ENCODE measurements around the gene LRG1.

The LRG1 gene

GRCh38 chr19:4524808-4525562, 14.9 kb downstream of the LRG1 start:
- DNase-seq, result no peak

DNA sequence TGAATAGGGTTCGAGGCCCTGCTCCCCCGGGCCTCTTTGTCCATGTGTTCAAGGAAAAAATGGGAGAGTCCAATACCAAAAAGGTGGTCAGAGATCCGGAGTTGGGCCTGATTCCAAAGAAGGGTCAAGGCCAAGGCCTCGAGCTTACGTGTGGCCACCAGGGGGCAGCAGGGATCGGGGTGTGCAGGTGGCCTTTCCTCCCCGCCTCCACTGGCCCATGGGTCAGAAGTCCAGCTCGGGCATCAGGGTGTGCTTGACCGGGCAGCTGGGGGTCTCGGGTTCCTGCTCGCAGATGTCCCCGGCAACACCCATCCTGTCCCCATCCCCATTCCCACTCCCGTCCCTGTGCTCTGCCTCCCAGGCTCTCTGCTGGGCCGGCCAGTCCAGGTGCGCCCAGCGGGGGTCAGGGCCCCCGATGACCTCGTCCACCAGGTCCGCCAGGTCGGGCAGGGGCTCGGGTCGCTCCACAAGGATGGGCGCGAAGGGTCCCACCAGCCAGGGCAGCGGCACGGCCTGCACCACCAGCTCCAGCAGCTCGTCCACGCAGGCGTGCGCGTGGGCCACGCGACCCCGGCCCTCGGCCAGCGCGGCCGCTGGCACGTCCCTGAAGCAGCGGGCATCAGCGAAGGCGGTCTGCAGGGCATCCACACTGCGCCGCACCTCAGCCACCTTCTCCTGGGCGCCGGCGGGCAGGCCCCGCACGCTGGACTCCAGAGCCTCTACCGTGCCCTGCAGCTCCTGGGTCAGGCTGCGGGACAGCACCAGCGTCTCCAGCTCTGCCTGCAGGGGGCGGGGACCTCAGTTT, 16.3 kb downstream of the LRG1 start:
- DNase-seq, result no peak

- no peak for DNase-seq
Observed at GRCh38 chr19:4522291-4523002, 17.4 kb downstream of the LRG1 start.

DNA sequence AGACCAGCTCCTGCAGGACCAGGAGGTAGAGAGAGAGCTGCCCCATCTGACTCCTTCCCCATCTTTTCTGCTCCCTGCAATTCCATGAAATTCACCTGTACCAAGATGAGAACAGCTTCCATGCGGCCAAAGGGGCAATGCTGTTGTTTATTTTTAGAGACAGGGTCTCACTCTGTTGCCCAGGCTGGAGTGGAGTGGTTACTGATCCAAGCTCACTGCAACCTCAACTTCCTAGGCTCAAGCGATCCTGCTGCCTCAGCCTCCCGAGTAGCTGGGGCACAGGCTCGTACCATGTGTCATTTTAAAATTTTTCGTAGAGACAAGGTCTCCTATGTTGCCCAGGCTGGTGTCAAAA, 18.0 kb downstream of the LRG1 start:
- no peak for DNase-seq

GRCh38 chr19:4521170-4521887, 18.5 kb downstream of the LRG1 start:
- DNase-seq, result no peak

GRCh38 chr19:4519521-4520277, 20.1 kb downstream of the LRG1 start:
- no peak for DNase-seq

- DNase-seq, result no peak
Observed at GRCh38 chr19:4519172-4519496, 20.7 kb downstream of the LRG1 start.

GRCh38 chr19:4518345-4519171, 21.3 kb downstream of the LRG1 start, which contains the start of gene PLIN4:
TSS of gene PLIN4 (minus strand) at chr19:4518486. CDS start at chr19:4518272, 214 bp downstream.
- DNase-seq, result no peak

GRCh38 chr19:4517451-4518057, 22.3 kb downstream of the LRG1 start:
- DNase-seq, result no peak

DNA sequence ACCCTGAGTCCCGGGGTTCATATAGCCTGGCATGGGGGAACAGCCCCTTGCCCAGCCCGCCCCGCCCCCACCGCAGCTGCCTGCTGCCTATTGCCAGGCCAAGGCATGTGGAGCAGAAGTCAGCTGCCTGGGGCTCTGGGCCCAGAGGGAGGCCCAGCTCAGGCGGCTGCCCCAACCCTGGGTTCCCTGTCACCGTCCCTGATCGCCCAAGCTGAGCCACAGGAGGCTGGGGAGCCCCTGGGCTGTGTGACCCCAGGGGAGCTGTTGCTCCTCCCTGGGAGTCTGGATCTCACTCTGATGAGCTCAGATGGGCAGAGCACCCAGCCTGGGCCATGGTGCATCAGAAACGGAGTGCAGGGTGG, 22.9 kb downstream of the LRG1 start:
- DNase-seq, result no peak

DNA sequence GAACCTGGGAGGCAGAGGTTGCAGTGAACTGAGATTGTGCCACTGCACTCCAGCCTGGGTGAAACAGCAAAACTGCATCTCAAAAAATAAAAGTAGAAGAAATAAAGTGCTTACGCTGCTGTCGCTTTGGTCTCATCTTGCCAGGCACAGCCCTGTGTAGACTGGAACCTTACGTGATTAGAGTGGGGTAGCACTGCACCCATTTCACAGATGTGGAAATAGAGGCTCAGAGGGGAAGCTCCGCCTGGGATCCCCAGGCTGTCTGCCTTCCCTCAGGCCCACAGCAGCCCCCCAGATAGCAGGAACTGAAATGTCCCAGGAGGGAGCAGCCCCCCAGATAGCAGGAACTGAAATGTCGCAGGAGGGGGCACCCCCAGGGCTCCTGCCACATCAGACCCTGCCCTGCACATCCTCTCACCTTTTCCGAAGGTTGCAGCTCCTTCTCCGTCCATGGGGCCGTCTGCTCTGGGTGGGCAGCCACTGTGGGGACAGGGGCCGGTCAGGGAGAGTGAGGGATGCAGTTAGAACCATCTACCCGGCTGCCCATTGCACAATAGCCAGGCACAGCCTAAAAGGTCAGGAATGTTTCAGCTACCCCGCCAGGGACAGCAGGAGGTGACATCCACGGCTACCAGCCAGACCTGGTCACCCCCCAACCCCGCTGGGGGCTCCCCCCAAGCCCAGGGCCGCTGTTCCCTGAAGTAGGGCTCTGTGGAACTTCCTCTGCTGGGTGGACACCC, 23.5 kb downstream of the LRG1 start:
- no peak for DNase-seq

DNA sequence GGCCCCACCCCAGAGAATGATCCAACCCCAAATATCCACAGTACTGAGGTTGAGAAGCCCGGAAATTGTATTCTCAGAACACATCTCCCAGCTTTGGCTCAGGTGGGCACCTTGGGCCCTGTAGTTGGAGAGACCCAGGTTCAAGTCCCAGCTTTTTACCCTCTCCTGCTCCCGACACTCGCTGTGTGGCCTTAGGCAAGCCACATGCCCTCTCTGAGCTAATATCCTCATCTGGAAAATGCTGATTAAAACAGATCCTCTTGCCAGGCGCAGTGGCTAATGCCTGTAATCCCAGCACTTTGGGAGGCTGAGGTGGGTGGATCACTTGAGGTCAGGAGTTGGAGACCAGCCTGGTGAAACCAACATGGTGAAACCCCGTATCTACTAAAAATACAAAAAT, 24.1 kb downstream of the LRG1 start:
- no peak for DNase-seq

- no peak for DNase-seq
Observed at GRCh38 chr19:4513248-4513647, 26.6 kb downstream of the LRG1 start.

DNA sequence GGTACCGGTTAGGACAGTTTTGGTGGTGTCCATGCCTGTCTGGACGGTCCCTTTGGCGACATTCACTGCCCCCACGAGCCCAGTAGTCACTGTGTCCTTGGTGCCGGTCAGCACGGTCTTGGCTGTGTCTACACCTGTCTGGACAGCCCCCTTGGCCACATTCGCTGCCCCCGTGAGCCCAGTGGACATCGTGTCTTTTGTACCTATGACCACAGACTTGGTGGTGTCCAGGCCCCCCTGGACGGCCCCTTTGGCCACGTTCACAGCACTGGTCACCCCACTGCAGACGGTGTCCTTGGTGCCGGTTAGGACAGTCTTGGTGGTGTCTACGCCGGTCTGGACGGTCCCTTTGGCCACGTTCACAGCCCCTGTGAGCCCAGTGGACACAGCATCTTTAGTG, 27.8 kb downstream of the LRG1 start:
- no peak for DNase-seq

DNA sequence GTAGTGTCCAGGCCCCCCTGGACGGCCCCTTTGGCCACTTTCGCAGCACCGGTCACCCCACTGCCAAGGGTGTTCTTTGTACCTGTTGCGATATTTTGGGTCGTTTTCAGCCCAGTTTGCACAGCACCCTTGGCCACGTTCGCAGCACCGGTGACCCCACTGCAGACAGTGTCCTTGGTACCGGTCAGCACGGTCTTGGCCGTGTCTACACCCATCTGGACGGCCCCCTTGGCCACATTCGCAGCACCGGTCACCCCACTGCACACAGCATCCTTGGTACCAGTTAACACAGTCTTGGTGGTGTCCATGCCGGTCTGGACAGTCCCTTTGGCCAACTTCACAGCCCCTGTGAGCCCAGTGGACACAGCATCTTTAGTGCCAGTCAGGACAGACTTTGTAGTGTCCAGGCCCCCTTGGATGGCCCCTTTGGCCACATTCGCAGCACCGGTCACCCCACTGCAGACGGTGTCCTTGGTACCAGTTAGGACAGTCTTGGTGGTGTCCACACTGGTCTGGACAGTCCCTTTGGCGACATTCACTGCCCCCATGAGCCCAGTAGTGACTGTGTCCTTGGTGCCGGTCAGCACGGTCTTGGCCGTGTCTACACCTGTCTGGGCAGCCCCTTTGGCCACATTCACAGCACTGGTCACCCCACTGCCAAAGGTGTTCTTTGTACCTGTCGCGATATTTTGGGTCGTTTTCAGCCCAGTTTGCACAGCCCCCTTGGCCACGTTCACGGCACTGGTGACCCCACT, 28.4 kb downstream of the LRG1 start:
- DNase-seq, result no peak

DNA sequence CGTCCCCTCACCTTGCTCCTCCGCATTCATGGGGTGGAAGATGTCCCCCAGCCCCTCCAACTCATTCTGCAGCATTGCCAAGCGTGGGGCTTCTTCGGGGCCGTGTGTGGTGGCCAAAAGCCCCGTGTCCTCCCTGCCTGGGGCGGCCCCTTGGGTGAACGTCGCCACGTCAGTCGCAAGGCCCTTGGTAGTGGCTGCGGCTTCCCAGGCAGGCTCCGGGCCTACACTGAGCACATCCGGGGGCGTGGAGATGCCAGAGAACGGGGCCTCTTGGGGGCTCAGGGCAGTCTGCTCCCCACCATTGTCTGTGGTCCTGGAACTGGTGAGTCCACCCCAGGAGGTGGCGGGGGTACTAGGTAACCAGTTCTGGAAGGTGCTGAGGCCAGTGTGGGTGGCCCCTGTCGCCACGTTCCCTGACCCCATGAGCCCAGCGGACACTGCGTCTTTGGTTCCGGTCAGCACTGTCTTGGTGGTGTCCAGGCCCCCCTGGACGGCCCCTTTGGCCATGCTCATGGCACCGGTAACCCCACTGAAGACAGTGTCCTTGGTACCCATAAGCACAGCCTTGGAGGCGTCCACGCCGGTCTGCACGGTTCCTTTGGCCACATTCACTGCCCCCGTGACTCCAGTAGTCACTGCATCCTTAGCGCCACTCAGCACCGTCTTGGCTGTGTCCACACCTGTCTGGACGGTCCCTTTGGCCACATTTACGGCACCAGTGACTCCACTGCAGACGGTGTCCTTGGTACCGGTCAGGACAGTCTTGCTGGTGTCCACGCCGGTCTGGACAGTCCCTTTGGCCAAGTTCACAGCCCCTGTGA, 29.2 kb downstream of the LRG1 start:
- no peak for DNase-seq

GRCh38 chr19:4508698-4509097, 31.1 kb downstream of the LRG1 start:
- no peak for DNase-seq

DNA sequence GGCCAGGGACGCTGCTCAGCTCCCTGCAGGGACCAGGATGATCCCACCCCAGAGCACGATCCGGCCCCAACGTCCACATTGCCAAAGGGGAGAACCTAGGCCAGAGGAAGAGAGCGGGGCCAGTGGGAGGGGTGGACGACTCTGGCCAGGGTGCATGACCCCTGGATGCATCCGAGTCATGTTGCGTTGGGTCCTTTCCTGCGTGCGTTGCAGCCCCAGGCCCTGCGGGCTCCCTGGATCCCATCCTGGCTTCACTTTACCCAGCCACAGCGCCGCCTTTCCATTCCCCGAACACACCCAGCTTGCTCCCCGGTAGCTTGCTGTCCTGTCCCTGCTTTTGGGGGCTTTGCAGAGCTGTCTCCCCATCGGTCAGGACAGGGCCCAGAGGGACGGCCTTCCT, 32.0 kb downstream of the LRG1 start:
- DNase-seq, result no peak

DNA sequence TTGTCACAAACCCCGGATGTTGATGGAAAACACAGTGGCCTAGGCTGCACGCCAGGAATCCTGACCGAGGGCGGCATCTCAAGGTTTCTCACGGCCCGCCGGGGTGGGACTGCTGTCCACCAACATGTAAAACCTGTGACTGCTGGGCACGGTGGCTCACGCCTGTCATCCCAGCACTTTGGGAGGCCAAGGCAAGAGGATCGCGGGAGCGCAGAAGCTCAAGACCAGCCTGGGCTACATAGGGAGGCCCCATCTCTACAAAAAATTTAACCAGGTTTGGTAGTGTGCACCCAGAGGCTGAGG, 32.7 kb downstream of the LRG1 start:
- no peak for DNase-seq
